Stimulated activated CD8-positive, alpha-beta memory T cell treated with anti-CD3 and anti-CD28 coated beads, Interleukin-4, amount 100 ng/mL, for 1 hour (primary cell): ENCODE results near the gene LCE3E.

Experiments
- DNase-seq, 2 donors: peaks; one replicate each; pipeline ENCODE4 v3.0.0-alpha.2; 2020; ENCODE audit warnings: low read depth in 2 of 2, low spot score in 1 of 2

Gene LCE3E

DNA sequence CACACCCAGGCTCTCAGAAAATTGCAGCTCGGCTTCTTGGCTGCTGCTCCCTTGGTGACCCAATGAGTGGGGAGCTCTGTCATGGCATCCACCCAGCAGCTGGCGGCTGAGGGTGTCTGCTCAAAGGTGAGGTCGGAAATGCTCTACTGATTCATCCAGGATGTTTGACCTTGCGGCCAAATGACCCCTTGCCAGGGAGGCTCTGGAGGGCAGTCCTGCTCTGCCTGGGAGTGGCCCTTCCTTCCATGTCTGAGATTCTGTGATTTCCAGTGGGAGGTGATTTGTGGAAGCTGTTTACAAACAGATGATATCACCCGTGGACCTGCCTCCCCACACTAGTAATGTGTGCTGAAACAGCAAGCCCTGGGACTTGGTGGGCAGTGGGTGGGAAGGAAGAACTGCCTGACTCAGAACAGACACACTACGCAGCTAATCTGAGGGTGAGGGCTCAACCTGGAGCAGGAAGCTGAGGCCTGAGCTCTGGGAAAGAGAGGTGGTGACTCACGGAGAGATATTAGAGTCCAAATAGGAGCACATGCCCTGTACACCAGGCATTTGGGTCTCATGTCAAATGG is 49.3 kb downstream of the LCE3E start:
- DNase-seq = no peak

DNA sequence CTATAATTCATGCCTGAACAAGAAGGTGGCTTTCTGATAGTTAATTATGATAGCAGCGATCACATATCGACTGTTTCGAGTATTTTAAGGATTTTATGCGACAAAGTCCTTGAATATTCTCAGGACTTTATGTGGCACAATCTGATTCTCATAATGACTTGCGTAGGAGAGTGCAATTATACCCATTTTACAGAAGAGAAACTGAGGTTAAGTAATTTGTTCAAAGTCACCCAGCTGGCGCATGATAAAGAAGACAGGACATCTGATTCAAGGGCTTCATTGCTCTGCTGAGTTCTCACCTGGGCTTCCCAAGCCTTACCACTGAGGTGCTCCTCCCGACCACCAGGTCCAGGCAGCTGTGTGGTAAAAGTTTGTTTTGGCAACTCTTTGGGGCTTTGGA is 50.5 kb downstream of the LCE3E start:
- no peak for DNase-seq
